ENCODE measurements around the gene NRROS.

DNA sequence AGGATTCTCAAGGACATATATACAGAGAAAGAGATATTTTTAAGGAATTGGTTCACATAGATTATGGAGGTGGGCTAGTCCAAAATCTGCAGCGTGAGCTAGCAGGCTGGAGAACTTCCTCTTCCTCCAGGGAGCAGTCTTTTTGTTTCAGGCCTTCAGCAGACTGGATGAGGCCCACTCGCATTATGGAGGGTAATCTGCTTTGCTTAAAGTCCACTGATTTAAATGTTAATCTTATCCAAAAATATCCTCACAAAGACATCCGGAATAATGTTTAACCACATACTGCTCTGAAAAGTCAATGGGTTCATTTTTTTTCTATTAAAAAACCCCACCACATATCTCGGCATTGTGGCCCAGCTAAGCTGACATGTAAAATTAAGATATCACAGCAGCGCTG lies 22.2 kb upstream of the NRROS start:
- TF ChIP-seq POLR2A (IDR thresholded peaks at IDR 0.05; ENCODE audit: low read depth, low read length) (no peak), TAF1 (IDR thresholded peaks at IDR 0.05; ENCODE audit: borderline replicate concordance, low read depth, low read length) (no peak), POLR2AphosphoS5 (IDR thresholded peaks at IDR 0.05; ENCODE audit: low read depth, low read length) (no peak)

All from GM12892 (cell line).